GM12878 (cell line): ENCODE measurements around the gene ARID4B. TPM values are rescaled to one million over a fixed set of nuclear protein-coding genes. Genes with fewer than 3 reads are reported as not detected.

Experiments
- ATAC-seq: fragments of 200-7000 bp; cut with Tn5 transposase; 3 replicates; pipeline ENCODE4 v1.9.1; 2020; ENCODE audit warnings: mild to moderate bottlenecking, moderate library complexity
- BruUV-seq: library from RNA; stranded (reverse); fragments of 400-500 nt; replicated peaks from 2 replicates; lab custom pipeline; 2021; lab: Mats Ljungman, UMichigan
- CTCF ChIA-PET: fragments of 300-600 bp; sonication (Branson Sonifier 250); formaldehyde crosslinking; extraction: SDS; loops from one replicate; lab custom pipeline; 2021; ENCODE audit warnings: inconsistent platforms; lab: Yijun Ruan, JAX
- POLR2A ChIA-PET: fragments of 350-600 bp; formaldehyde crosslinking; extraction: SDS; loops from one replicate; lab custom pipeline; 2021; ENCODE audit warnings: inconsistent platforms; lab: Charles Lee
- RAD21 ChIA-PET: fragments of 300-600 bp; sonication (Branson Sonifier 250); formaldehyde crosslinking; loops from one replicate; lab custom pipeline; 2023; ENCODE audit warnings: antibody characterized with exemption; ENCODE audit not compliant: unreplicated experiment; lab: Charles Lee
- SMC1A ChIA-PET: fragments of 300-600 bp; sonication (Branson Sonifier 250); formaldehyde crosslinking; loops from one replicate; lab custom pipeline; 2023; ENCODE audit not compliant: unreplicated experiment, uncharacterized antibody; lab: Charles Lee
- DNase-seq: peaks from one replicate; pipeline ENCODE4 v3.0.0-alpha.2; 2011; ENCODE audit warnings: low read depth, low spot score
- FAIRE-seq: peaks from 3 replicates; lab custom pipeline; 2011; peaks lifted over from hg19 to GRCh38; lab: Jason Lieb, UNC
- H2AFZ ChIP-seq: 2 replicates; pipeline ENCODE4 v1.6.0; 2011; ENCODE audit warnings: low read depth, low read length, control low read depth; ENCODE audit not compliant: control insufficient read depth
- H3K27ac ChIP-seq: 2 replicates; pipeline ENCODE4 v1.5.1; 2011; ENCODE audit warnings: control low read depth; ENCODE audit not compliant: control insufficient read depth, insufficient read depth
- H3K27me3 ChIP-seq, 2 experiments: replicated peaks in 1 of 2; 2 replicates each; pipeline versions ENCODE4 v1.6.0 to v1.6.1; 2011; ENCODE audit warnings: low read length in 1 of 2; ENCODE audit not compliant: control insufficient read depth in 2 of 2, insufficient read depth in 2 of 2
- H3K36me3 ChIP-seq, 2 experiments: 2 replicates each; pipeline ENCODE4 v1.5.1; 2011; ENCODE audit warnings: low read length in 1 of 2; ENCODE audit not compliant: control insufficient read depth in 2 of 2, insufficient read depth in 2 of 2
- H3K4me1 ChIP-seq: 2 replicates; pipeline ENCODE4 v1.6.1; 2011; ENCODE audit warnings: mild to moderate bottlenecking, low read length, moderate library complexity, mixed read lengths; ENCODE audit not compliant: control insufficient read depth, insufficient read depth
- H3K4me2 ChIP-seq: 2 replicates; pipeline ENCODE4 v1.6.0; 2011; ENCODE audit warnings: control low read depth; ENCODE audit not compliant: control insufficient read depth, insufficient read depth
- H3K4me3 ChIP-seq: fragments of 200-600 bp; sonication (generic); 2 replicates; pipeline ENCODE4 v1.5.1; 2016
- H3K79me2 ChIP-seq: 2 replicates; pipeline ENCODE4 v1.6.0; 2011; ENCODE audit warnings: low read length; ENCODE audit not compliant: control insufficient read depth, insufficient read depth
- H3K9ac ChIP-seq: 2 replicates; pipeline ENCODE4 v1.8.0; 2011; ENCODE audit warnings: low read length, control low read depth, mixed read lengths; ENCODE audit not compliant: control insufficient read depth, insufficient read depth
- H3K9me3 ChIP-seq: replicated peaks from 3 replicates; pipeline ENCODE4 v1.5.1; 2011; ENCODE audit warnings: mild to moderate bottlenecking, low read length; ENCODE audit not compliant: control insufficient read depth, insufficient read depth
- H4K20me1 ChIP-seq: 2 replicates; pipeline ENCODE4 v1.6.0; 2011; ENCODE audit not compliant: control insufficient read depth, insufficient read depth
- JUNB ChIP-seq: IDR thresholded peaks from 2 replicates; pipeline ENCODE4 v1.6.1; 2016; ENCODE audit warnings: antibody characterized with exemption, mild to moderate bottlenecking
- NR2C2 ChIP-seq: IDR thresholded peaks from 2 replicates; pipeline ENCODE4 v1.6.1; 2011; ENCODE audit warnings: borderline replicate concordance, low read depth; ENCODE audit not compliant: control insufficient read depth, insufficient read length
- RELA ChIP-seq: fragments of 450-650 bp; IDR thresholded peaks from 2 replicates; pipeline ENCODE4 v1.8.0; 2014; ENCODE audit warnings: borderline replicate concordance; ENCODE audit not compliant: partially characterized antibody
- STAT3 ChIP-seq: IDR thresholded peaks from 2 replicates; pipeline ENCODE4 v1.6.1; 2011; ENCODE audit warnings: low read depth, low read length, improper control_type of control experiment
- YBX1 ChIP-seq: fragments of 450-650 bp; IDR thresholded peaks from 2 replicates; pipeline ENCODE4 v1.6.1; 2016; ENCODE audit warnings: antibody characterized with exemption
- ZNF384 ChIP-seq: IDR thresholded peaks from 2 replicates; pipeline ENCODE4 v1.6.1; 2012; ENCODE audit warnings: low read depth, mild to moderate bottlenecking, low read length, improper control_type of control experiment, borderline replicate concordance
- WGBS: methylation state at CpG from one replicate; pipeline ENCODE4 v1.1.6; 2016; ENCODE audit warnings: low lambda C conversion rate; ENCODE audit not compliant: insufficient replicate concordance, insufficient coverage; ENCODE audit errors: missing lambda C conversion rate; 5-methylcytosine and 5-hydroxymethylcytosine counted together
- in situ Hi-C: fragments of 300-500 bp; cut with MboI; formaldehyde crosslinking; loops from 9 replicates; pipeline ENCODE4 v1.14.3; 2018; ENCODE audit warnings: mixed read lengths
- intact Hi-C: fragments of 100-400 bp; cut with micrococcal nuclease; formaldehyde crosslinking; loops from one replicate; pipeline ENCODE4 v1.14.2; 2022; ENCODE audit not compliant: unreplicated experiment
- polyA plus RNA-seq, 11 experiments: library from polyadenylated mRNA; depleted of rRNA in 4 of 11; unstranded in 6 of 11; stranded (reverse) in 5 of 11; fragments of >200 nt; fragmentation: Nextera tagmentation in 4 of 11; fragmentation: Illumina TruSeq in 1 of 11; extraction: Ambion mirVana in 4 of 11; extraction: Trizol in 1 of 11; gene quantifications; 1 replicate in 1 of 11; 2 replicates in 10 of 11; pipeline versions ENCODE4 v1.2.1 to v1.2.3, GENCODE V29; 2011 to 2016; ENCODE audit warnings: inconsistent platforms in 2 of 11, missing spikeins in 2 of 11, low read depth in 1 of 11
- total RNA-seq, 4 experiments: library from RNA; depleted of rRNA in 3 of 4; stranded (reverse); fragments of >200 nt in 3 of 4; fragmentation: Illumina TruSeq in 1 of 4; extraction: Trizol in 1 of 4; gene quantifications; 2 replicates each; pipeline versions ENCODE4 v1.2.1 to v1.2.3, GENCODE V29; 2013 to 2021

ARID4B gene
- total and polyA plus RNA-seq, 10 of the 15 experiments (the other 5 are each of a cell fraction or from before 2014, with no cell fraction given), result 13.6 to 39.1 (median 28.0) TPM

GRCh38 chr1:235227414-235227813, 100.6 kb downstream of the ARID4B start:
- ChIA-PET POLR2A (interaction anchor here (0.6 to 0.7 kb wide), 6 partner anchors 8 to 200 kb away, joined by 3 to 6 read pairs (median 5); no protein-coding TSS in a partner anchor), CTCF (interaction anchor here (0.5 to 6.2 kb wide), 4 partner anchors 113 to 1397 kb away, joined by 3 to 34 read pairs (median 3); no protein-coding TSS in a partner anchor), RAD21 (interaction anchor here (0.6 to 0.7 kb wide), 4 partner anchors 188 to 730 kb away, joined by 3 to 4 read pairs (median 3); no protein-coding TSS in a partner anchor), SMC1A (interaction anchor here (0.8 to 1.0 kb wide), 3 partner anchors 9 to 189 kb away, joined by 3 to 5 read pairs (median 4); no protein-coding TSS in a partner anchor)
- BruUV-seq, result no TSS peak
- H3K9me3 ChIP-seq, result no peaks in the 10 kb centered on the region
- no peaks in the 10 kb centered on the region for H3K27me3 ChIP-seq
- 100% methylated on average over 1 of the region's 1 CpG for WGBS
- no peak overlapping the region for H2AFZ ChIP-seq
- no peaks in the 10 kb centered on the region for H3K4me1 ChIP-seq
- H3K9ac ChIP-seq, result no peak overlapping the region
- intact Hi-C loops, result no loop called here
- FAIRE-seq (no peak), ATAC-seq (no peak)
- no peak for TF ChIP-seq YBX1
- TF ChIP-seq NR2C2, result no peak
- TF ChIP-seq JUNB, result no peak
- TF ChIP-seq, all 136 proteins: peak for 0
- Histone ChIP-seq H3K4me2 (no peak overlapping the region), H4K20me1 (no peaks in the 10 kb centered on the region), H3K36me3 (peaks cover 6 to 27% of the 10 kb centered on the region in 2 experiments), H3K27ac (no peak overlapping the region), H3K4me3 (no peak overlapping the region), H3K79me2 (no peaks in the 10 kb centered on the region)
- DNase-seq, result no peak
- in situ Hi-C loops, result no loop called here

- TF ChIP-seq ZNF384, result no peak
- no peak for TF ChIP-seq RELA
- TF ChIP-seq STAT3, result no peak
- Histone ChIP-seq H3K4me3 (no peak overlapping the region), H3K27me3 (no peaks in the 10 kb centered on the region), H3K36me3 (peaks cover 6 to 28% of the 10 kb centered on the region in 2 experiments), H4K20me1 (no peaks in the 10 kb centered on the region), H3K9me3 (no peaks in the 10 kb centered on the region), H3K4me2 (no peak overlapping the region), H3K9ac (no peak overlapping the region), H2AFZ (no peak overlapping the region), H3K79me2 (no peaks in the 10 kb centered on the region), H3K4me1 (no peaks in the 10 kb centered on the region), H3K27ac (no peak overlapping the region)
- CTCF ChIA-PET, result interaction anchor here (0.5 to 6.2 kb wide), 4 partner anchors 113 to 1397 kb away, joined by 3 to 34 read pairs (median 3); no protein-coding TSS in a partner anchor
- FAIRE-seq (no peak), ATAC-seq (no peak), DNase-seq (no peak)
- in situ Hi-C loops (no loop called here), intact Hi-C loops (no loop called here)
- RAD21 ChIA-PET, result interaction anchor here (0.6 to 0.7 kb wide), 3 partner anchors 189 to 276 kb away, joined by 3 to 4 read pairs (median 3); no protein-coding TSS in a partner anchor
- POLR2A ChIA-PET, result interaction anchor here (0.7 kb wide), 3 partner anchors 7 to 201 kb away, joined by 4 to 5 read pairs (median 5); no protein-coding TSS in a partner anchor
- SMC1A ChIA-PET, result interaction anchor here (0.8 to 1.0 kb wide), 2 partner anchors 9 to 14 kb away, joined by 3 to 4 read pairs; no protein-coding TSS in a partner anchor
- WGBS, result 50% methylated on average over 1 of the region's 1 CpG
- BruUV-seq, result TSS peak; percentile 38
Measured at GRCh38 chr1:235226933-235227332, 101.0 kb downstream of the ARID4B start.
